Mesodermal cell (in vitro differentiated cells): ENCODE results near the gene HSD3B7.

Experiments
- H3K27ac ChIP-seq: 2 replicates; pipeline ENCODE4 v1.7.0; 2013; ENCODE audit warnings: mild to moderate bottlenecking, low read depth, low read length, moderate library complexity; ENCODE audit not compliant: severe bottlenecking
- H3K36me3 ChIP-seq: 2 replicates; pipeline ENCODE4 v1.7.1; 2013; ENCODE audit warnings: mild to moderate bottlenecking, low read length, moderate library complexity; ENCODE audit not compliant: control insufficient read depth, insufficient read depth
- H3K4me1 ChIP-seq: one replicate; pipeline ENCODE4 v1.7.1; 2013; ENCODE audit warnings: mild to moderate bottlenecking, low read length; ENCODE audit not compliant: insufficient read depth, control insufficient read depth, poor library complexity, severe bottlenecking
- H3K4me3 ChIP-seq: 2 replicates; pipeline ENCODE4 v1.7.0; 2013; ENCODE audit warnings: low read length, control low read depth, mild to moderate bottlenecking; ENCODE audit not compliant: insufficient read depth, poor library complexity, severe bottlenecking; ENCODE audit errors: extremely low read depth
- H3K9me3 ChIP-seq: 2 replicates; pipeline ENCODE4 v1.7.1; 2013; ENCODE audit warnings: mild to moderate bottlenecking, low read length, moderate library complexity; ENCODE audit not compliant: control insufficient read depth
- WGBS, 2 experiments: methylation state at CpG; one replicate each; pipeline ENCODE4 v1.1.5; 2013; ENCODE audit warnings: missing lambda C conversion rate in 2 of 2; ENCODE audit not compliant: insufficient coverage in 2 of 2; 5-methylcytosine and 5-hydroxymethylcytosine counted together

Gene HSD3B7

DNA sequence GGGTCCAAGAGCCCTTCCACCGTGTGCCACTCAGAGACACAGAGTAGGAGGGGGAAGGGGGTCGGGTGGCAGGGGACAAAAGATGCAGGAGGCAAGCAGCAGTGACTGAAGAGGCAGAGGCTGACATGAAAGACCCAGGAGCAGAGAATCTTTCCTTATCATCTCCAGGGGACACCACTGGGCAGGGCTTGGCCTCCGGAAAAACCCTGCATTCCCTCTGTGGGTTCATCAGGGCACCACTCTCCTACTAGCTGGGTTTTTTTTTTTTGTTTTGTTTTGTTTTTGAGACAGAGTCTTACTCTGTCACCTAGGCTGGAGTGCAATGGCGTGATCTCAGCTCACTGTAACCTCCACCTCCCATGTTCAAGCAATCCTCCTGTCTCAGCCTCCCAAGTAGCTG is 46.3 kb downstream of the HSD3B7 start:
- Histone ChIP-seq H3K36me3 (peaks cover 17% of the 10 kb centered on the region), H3K4me3 (no peak overlapping the region), H3K27ac (no peak overlapping the region), H3K9me3 (no peaks in the 10 kb centered on the region), H3K4me1 (peaks cover 10% of the 10 kb centered on the region)
- WGBS, 2 experiments, result 50 to 72% methylated on average over 1 to 2 of the region's 4 CpGs

DNA sequence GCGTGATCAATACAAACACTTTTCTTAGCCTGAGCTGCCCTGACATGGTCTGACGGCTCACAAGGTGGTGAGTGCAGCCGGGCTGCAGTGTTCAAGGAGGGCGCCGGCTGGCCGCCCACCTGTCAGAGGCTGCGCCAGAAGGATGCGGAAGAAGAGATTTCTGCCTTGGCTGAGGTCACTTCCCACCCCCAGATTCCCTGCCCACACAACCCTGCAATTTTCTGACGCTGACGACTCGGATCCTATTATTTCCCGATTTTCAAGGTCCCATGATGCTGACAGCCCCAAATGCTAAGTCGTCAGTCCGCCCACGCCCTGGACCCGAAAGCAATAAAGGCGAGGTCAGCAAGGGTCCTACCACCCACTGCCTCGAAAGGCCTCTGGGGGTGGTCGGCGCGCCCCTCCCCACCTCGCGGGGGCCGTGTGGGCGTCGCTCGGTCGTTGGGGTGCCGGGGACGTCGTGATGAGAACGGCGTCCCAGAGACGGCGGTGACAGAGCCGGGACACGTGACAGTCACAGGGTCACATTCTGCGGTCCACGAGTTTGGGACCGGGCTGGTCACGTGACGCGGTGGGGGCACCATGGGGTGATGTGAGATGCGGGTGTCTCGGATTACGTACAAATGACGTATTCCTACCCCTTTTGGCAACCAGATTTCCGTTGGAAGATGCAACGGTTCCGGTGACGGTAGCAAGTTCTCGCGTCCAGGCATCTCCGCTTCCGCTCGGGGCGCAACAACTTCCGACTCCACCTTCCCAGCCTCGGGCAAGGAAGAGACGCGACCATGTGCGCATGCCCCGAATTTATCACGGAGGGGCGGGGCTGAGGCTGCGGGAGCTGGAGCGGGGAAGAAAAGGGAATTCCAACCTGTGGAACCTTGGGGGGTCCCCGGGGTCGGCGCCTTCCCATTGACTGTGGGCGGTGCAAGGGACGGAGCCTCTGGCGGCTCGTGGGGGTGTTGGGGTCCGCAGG is 48.0 kb downstream of the HSD3B7 start, which contains the start of gene STX4:
Gene STX4 (plus strand): TSS at position 823 of the 973 bp plus-strand sequence. CDS start 248 bp downstream, outside the sequence.
- peak within 1 kb of the TSS; percentile 99 for H3K4me3 ChIP-seq
- 2 to 4% methylated on average over 55 to 72 of the region's 75 CpGs for WGBS, 2 experiments
- H3K36me3 ChIP-seq, result peaks cover 23% of the 10 kb centered on the region
- H3K27ac ChIP-seq, result peak within 1 kb of the TSS; percentile 83
- no peaks in the 10 kb centered on the region for H3K9me3 ChIP-seq
- H3K4me1 ChIP-seq, result peaks cover 10% of the 10 kb centered on the region

DNA sequence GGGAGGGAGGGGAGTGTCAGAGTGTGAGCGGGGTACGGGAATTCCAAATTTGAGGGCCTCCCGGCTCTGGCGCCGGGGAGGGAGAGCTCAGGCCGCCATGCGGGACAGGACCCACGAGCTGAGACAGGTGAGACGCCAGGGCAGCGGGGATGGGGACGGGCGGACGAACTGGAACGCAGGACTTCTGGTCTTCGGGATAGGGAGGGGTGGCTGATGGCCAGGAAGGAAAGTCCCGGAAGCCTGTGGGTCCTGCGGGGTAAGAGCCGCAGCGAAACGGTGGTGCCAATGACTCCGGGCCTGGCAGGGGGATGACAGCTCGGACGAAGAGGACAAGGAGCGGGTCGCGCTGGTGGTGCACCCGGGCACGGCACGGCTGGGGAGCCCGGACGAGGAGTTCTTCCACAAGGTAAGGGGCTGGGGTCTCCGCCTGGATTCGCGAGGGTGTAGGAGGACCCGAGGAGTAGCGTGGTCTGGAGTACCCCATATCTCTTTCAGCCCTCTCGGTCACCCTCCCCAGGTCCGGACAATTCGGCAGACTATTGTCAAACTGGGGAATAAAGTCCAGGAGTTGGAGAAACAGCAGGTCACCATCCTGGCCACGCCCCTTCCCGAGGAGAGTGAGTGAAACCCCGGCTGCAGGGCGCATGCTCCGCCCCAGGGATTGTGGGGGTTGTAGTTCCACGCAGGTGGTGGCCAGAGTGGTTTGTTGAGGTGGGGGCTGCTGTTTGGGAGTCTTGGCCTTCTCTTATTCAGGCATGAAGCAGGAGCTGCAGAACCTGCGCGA is 48.9 kb downstream of the HSD3B7 start:
- Histone ChIP-seq H3K4me1 (peaks cover 10% of the 10 kb centered on the region), H3K36me3 (peaks cover 26% of the 10 kb centered on the region), H3K27ac (no peak overlapping the region), H3K4me3 (peak overlapping the region; percentile 99), H3K9me3 (no peaks in the 10 kb centered on the region)
- 1% methylated on average over 37 to 40 of the region's 47 CpGs for WGBS, 2 experiments

DNA sequence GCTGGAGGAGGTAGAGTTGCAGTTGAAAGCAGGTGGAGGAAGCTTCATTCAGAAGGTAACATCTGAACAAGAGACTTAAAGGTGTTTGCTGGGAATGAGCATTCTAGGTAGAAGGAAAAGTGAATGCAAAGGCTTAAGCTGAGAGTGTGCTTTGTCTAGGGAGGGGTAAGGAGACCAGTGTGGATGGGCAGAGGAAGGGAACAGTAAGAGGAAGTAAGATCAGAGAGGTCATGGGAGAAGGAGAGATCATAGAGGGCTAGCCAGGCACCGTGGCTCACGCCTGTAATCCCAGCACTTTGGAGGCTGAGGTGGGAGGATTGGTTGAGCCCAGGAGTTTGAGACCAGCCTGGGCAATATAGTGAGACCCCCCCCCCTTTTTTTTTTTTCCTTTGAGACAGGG is 51.7 kb downstream of the HSD3B7 start:
- Histone ChIP-seq H3K4me3 (no peak overlapping the region), H3K9me3 (no peaks in the 10 kb centered on the region), H3K4me1 (peaks cover 10% of the 10 kb centered on the region), H3K36me3 (peaks cover 49% of the 10 kb centered on the region), H3K27ac (no peak overlapping the region)
- 70 to 82% methylated on average over 2 of the region's 2 CpGs for whole genome bisulfite sequencing, 2 experiments
